Endodermal cell (in vitro differentiated cells): Measurements from ENCODE around the gene SPATA20. TPM values are rescaled to one million over a fixed set of nuclear protein-coding genes. Genes with fewer than 3 reads are reported as not detected.
A peak's percentile ranks its signal among the peaks of the same experiment; 100 is the strongest.

ENCODE experiments used
- DNase-seq: peaks from one replicate; pipeline ENCODE4 v3.0.0-alpha.2; 2017
- H3K27ac ChIP-seq: 2 replicates; pipeline ENCODE4 v1.5.1; 2013; ENCODE audit warnings: mild to moderate bottlenecking, low read depth, low read length, moderate library complexity
- H3K27me3 ChIP-seq: 2 replicates; pipeline ENCODE4 v1.6.1; 2013; ENCODE audit warnings: mild to moderate bottlenecking, low read length, moderate library complexity; ENCODE audit not compliant: insufficient read depth, control insufficient read depth, poor library complexity, severe bottlenecking
- H3K36me3 ChIP-seq: 2 replicates; pipeline ENCODE4 v1.7.0; 2013; ENCODE audit warnings: mild to moderate bottlenecking, low read length, moderate library complexity; ENCODE audit not compliant: control insufficient read depth, insufficient read depth
- H3K4me1 ChIP-seq: one replicate; pipeline ENCODE4 v1.7.0; 2013; ENCODE audit warnings: low read length; ENCODE audit not compliant: control insufficient read depth, insufficient read depth
- H3K4me3 ChIP-seq: 2 replicates; pipeline ENCODE4 v1.5.1; 2013; ENCODE audit warnings: mild to moderate bottlenecking, low read length, moderate library complexity
- H3K9ac ChIP-seq: 2 replicates; pipeline ENCODE4 v1.6.1; 2013; ENCODE audit warnings: mild to moderate bottlenecking, low read length, moderate library complexity; ENCODE audit not compliant: poor library complexity, severe bottlenecking; ENCODE audit errors: extremely low read depth
- H3K9me3 ChIP-seq: 2 replicates; pipeline ENCODE4 v1.6.1; 2013; ENCODE audit warnings: mild to moderate bottlenecking, low read length, moderate library complexity; ENCODE audit not compliant: control insufficient read depth
- H3K27ac Mint-ChIP-seq: 2 replicates; pipeline ENCODE4 v1.8.0; 2020; ENCODE audit warnings: mixed read lengths
- H3K27me3 Mint-ChIP-seq: 2 replicates; pipeline ENCODE4 v1.8.0; 2021; ENCODE audit warnings: mild to moderate bottlenecking, mixed read lengths; ENCODE audit not compliant: insufficient read depth
- H3K36me3 Mint-ChIP-seq: 2 replicates; pipeline ENCODE4 v1.8.0; 2020; ENCODE audit warnings: low read depth, mixed read lengths
- H3K4me1 Mint-ChIP-seq: 2 replicates; pipeline ENCODE4 v1.8.0; 2020; ENCODE audit warnings: mixed read lengths
- H3K4me3 Mint-ChIP-seq: 2 replicates; pipeline ENCODE4 v1.8.0; 2020; ENCODE audit warnings: mild to moderate bottlenecking, moderate library complexity, mixed read lengths
- H3K9me3 Mint-ChIP-seq: 2 replicates; pipeline ENCODE4 v1.8.0; 2020; ENCODE audit warnings: mild to moderate bottlenecking, mixed read lengths
- WGBS, 2 experiments: methylation state at CpG; one replicate each; pipeline versions ENCODE4 v1.1.5 to v1.1.7; 2013; ENCODE audit warnings: missing lambda C conversion rate in 2 of 2, mixed read lengths in 1 of 2; ENCODE audit not compliant: insufficient coverage in 1 of 2, insufficient read length in 1 of 2; 5-methylcytosine and 5-hydroxymethylcytosine counted together
- total RNA-seq, 2 donors: library from RNA; stranded (reverse); fragmentation: NEBNext Ultra II Directional in 1 of 2; extraction: Animal tissue kit (Norgen Biotek cat#: 25700) in 1 of 2; gene quantifications; 2 replicates in 1 of 2; 3 replicates in 1 of 2; pipeline ENCODE4 v1.2.1, GENCODE V29; 2021
- TF ChIP-seq, protein P1 (sequence below): fragments of 200-600 bp; sonication (generic); conservative IDR thresholded peaks from 2 replicates; pipeline ENCODE4 v1.5.0; 2021; ENCODE audit warnings: antibody characterized with exemption, mild to moderate bottlenecking

Gene SPATA20
- total RNA-seq, 2 donors from 2014 or later: 40.4 to 40.5 TPM

DNA sequence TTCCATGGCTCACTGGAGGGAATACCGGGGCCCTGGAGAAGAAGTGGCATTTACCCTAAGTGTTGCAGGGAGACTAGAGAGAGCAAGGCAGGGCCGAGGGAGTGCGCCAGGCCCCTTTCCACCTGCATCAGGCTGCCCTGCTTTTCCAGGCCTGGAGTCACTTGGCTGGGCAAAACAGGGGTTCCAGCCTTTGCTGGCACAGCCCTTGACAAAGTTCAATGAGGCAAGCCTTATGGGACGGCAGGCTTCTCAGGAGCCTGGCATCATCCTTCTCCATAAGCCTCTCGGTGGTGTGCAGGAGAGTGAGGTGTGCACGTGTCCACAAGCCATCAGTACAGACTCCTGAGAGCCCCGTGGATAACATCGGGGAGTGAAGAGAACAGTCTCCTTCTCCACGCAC lies 40.6 kb downstream of the SPATA20 start:
- Histone ChIP-seq H3K27me3 (no peaks in the 10 kb centered on the region), H3K9me3 (no peaks in the 10 kb centered on the region), H3K4me3 (no peak overlapping the region), H3K9ac (no peak overlapping the region), H3K27ac (no peak overlapping the region), H3K4me1 (peaks cover 12% of the 10 kb centered on the region), H3K36me3 (no peaks in the 10 kb centered on the region)
- Mint-ChIP-seq H3K9me3 (no peaks in the 10 kb centered on the region), H3K27me3 (peaks cover 3% of the 10 kb centered on the region), H3K27ac (no peak overlapping the region), H3K4me1 (peaks cover 26% of the 10 kb centered on the region), H3K4me3 (no peak overlapping the region), H3K36me3 (no peaks in the 10 kb centered on the region)
- TF ChIP-seq, protein P1, sequence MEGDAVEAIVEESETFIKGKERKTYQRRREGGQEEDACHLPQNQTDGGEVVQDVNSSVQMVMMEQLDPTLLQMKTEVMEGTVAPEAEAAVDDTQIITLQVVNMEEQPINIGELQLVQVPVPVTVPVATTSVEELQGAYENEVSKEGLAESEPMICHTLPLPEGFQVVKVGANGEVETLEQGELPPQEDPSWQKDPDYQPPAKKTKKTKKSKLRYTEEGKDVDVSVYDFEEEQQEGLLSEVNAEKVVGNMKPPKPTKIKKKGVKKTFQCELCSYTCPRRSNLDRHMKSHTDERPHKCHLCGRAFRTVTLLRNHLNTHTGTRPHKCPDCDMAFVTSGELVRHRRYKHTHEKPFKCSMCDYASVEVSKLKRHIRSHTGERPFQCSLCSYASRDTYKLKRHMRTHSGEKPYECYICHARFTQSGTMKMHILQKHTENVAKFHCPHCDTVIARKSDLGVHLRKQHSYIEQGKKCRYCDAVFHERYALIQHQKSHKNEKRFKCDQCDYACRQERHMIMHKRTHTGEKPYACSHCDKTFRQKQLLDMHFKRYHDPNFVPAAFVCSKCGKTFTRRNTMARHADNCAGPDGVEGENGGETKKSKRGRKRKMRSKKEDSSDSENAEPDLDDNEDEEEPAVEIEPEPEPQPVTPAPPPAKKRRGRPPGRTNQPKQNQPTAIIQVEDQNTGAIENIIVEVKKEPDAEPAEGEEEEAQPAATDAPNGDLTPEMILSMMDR: no peak
- 82 to 85% methylated on average over 8 to 9 of the region's 9 CpGs for WGBS, 2 experiments
- no peak for DNase-seq

- Histone ChIP-seq H3K4me3 (no peak overlapping the region), H3K36me3 (no peaks in the 10 kb centered on the region), H3K9ac (no peak overlapping the region), H3K4me1 (peaks cover 20% of the 10 kb centered on the region), H3K27me3 (no peaks in the 10 kb centered on the region), H3K9me3 (no peaks in the 10 kb centered on the region), H3K27ac (no peak overlapping the region)
- H3K4me1 Mint-ChIP-seq: peaks cover 32% of the 10 kb centered on the region
- DNase-seq: no peak
- TF ChIP-seq, protein P1: no peak
- no peaks in the 10 kb centered on the region for H3K27me3 Mint-ChIP-seq
- no peaks in the 10 kb centered on the region for H3K9me3 Mint-ChIP-seq
- 83 to 86% methylated on average over 18 of the region's 18 CpGs for WGBS, 2 experiments
- H3K4me3 Mint-ChIP-seq: no peak overlapping the region
- peak overlapping the region; percentile 35 for H3K27ac Mint-ChIP-seq
- H3K36me3 Mint-ChIP-seq: no peaks in the 10 kb centered on the region
Measured at GRCh38 chr17:50588391-50589049, 41.5 kb downstream of the SPATA20 start.

GRCh38 chr17:50589095-50589705 lies 42.2 kb downstream of the SPATA20 start:
- peaks cover 27% of the 10 kb centered on the region for H3K4me1 Mint-ChIP-seq

More at GRCh38 chr17:50589095-50589705, 42.2 kb downstream of the SPATA20 start:
- WGBS, 2 experiments: 86 to 88% methylated on average over 10 of the region's 10 CpGs
- no peaks in the 10 kb centered on the region for H3K27me3 ChIP-seq
- H3K4me1 ChIP-seq: peaks cover 20% of the 10 kb centered on the region
- no peaks in the 10 kb centered on the region for H3K9me3 ChIP-seq
- no peak overlapping the region for H3K4me3 ChIP-seq
- DNase-seq: no peak
- no peak overlapping the region for H3K9ac ChIP-seq
- Mint-ChIP-seq H3K9me3 (no peaks in the 10 kb centered on the region), H3K27me3 (no peaks in the 10 kb centered on the region), H3K27ac (no peak overlapping the region), H3K36me3 (no peaks in the 10 kb centered on the region), H3K4me3 (no peak overlapping the region)
- H3K27ac ChIP-seq: no peak overlapping the region
- TF ChIP-seq, protein P1: no peak
- no peaks in the 10 kb centered on the region for H3K36me3 ChIP-seq
